H9 (cell line): ENCODE measurements around the gene ASTN1. TPM values are rescaled to one million over a fixed set of nuclear protein-coding genes. Genes with fewer than 3 reads are reported as not detected.

Source experiments
- DNase-seq: peaks from one replicate; pipeline ENCODE4 v3.0.0-alpha.2; 2017
- H2AFZ ChIP-seq: one replicate; pipeline ENCODE4 v1.6.1; 2013; ENCODE audit warnings: mild to moderate bottlenecking, low read length, control low read depth, moderate library complexity
- H2AK5ac ChIP-seq: 2 replicates; pipeline ENCODE4 v1.6.1; 2013; ENCODE audit warnings: low read length, control low read depth, mixed read lengths; ENCODE audit not compliant: insufficient read length
- H2BK120ac ChIP-seq: one replicate; pipeline ENCODE4 v1.6.1; 2013; ENCODE audit warnings: low read depth, mild to moderate bottlenecking, low read length, control low read depth, inconsistent platforms; ENCODE audit not compliant: poor library complexity, severe bottlenecking
- H2BK12ac ChIP-seq: 2 replicates; pipeline ENCODE4 v1.6.1; 2013; ENCODE audit warnings: low read length, control low read depth, mixed read lengths, low read depth; ENCODE audit not compliant: insufficient read length
- H2BK15ac ChIP-seq: 2 replicates; pipeline ENCODE4 v1.6.1; 2013; ENCODE audit warnings: low read depth, low read length, control low read depth
- H2BK20ac ChIP-seq: one replicate; pipeline ENCODE4 v1.6.1; 2013; ENCODE audit warnings: low read depth, mild to moderate bottlenecking, low read length, control low read depth, inconsistent platforms; ENCODE audit not compliant: poor library complexity, severe bottlenecking
- H2BK5ac ChIP-seq: 2 replicates; pipeline ENCODE4 v1.6.1; 2013; ENCODE audit warnings: low read length, control low read depth, mixed read lengths; ENCODE audit not compliant: insufficient read length
- H3K14ac ChIP-seq: 2 replicates; pipeline ENCODE4 v1.6.1; 2013; ENCODE audit warnings: low read length, control low read depth; ENCODE audit not compliant: insufficient read depth
- H3K18ac ChIP-seq: 2 replicates; pipeline ENCODE4 v1.6.1; 2013; ENCODE audit warnings: low read depth, mild to moderate bottlenecking, mixed read lengths, low read length, control low read depth; ENCODE audit not compliant: insufficient read length
- H3K23ac ChIP-seq: 2 replicates; pipeline ENCODE4 v1.6.1; 2013; ENCODE audit warnings: low read length, control low read depth, mixed read lengths, low read depth; ENCODE audit not compliant: insufficient read length
- H3K23me2 ChIP-seq: 2 replicates; pipeline ENCODE4 v1.6.1; 2013; ENCODE audit warnings: low read depth, mild to moderate bottlenecking, mixed read lengths, low read length, control low read depth; ENCODE audit not compliant: insufficient read length, poor library complexity, severe bottlenecking
- H3K27ac ChIP-seq: 2 replicates; pipeline ENCODE4 v1.5.1; 2013; ENCODE audit warnings: low read length, control low read depth, mixed read lengths, low read depth; ENCODE audit not compliant: insufficient read length
- H3K27me3 ChIP-seq: 2 replicates; pipeline ENCODE4 v1.6.1; 2013; ENCODE audit warnings: low read length, control low read depth, inconsistent platforms; ENCODE audit not compliant: insufficient read depth
- H3K4ac ChIP-seq: 2 replicates; pipeline ENCODE4 v1.6.1; 2013; ENCODE audit warnings: low read depth, mild to moderate bottlenecking, control low read depth, inconsistent platforms, low read length, moderate library complexity
- H3K4me1 ChIP-seq: 2 replicates; pipeline ENCODE4 v1.6.1; 2013; ENCODE audit warnings: low read length, control low read depth, inconsistent platforms; ENCODE audit not compliant: insufficient read depth
- H3K4me2 ChIP-seq: 2 replicates; pipeline ENCODE4 v1.6.1; 2013; ENCODE audit warnings: low read length, control low read depth, mixed read lengths; ENCODE audit not compliant: insufficient read length, insufficient read depth
- H3K56ac ChIP-seq: 2 replicates; pipeline ENCODE4 v1.6.1; 2013; ENCODE audit warnings: low read depth, mild to moderate bottlenecking, mixed read lengths, low read length, control low read depth; ENCODE audit not compliant: insufficient read length
- H3K79me1 ChIP-seq: 2 replicates; pipeline ENCODE4 v1.6.1; 2013; ENCODE audit warnings: low read depth, mild to moderate bottlenecking, moderate library complexity, low read length, control low read depth, inconsistent platforms; ENCODE audit not compliant: insufficient read depth, poor library complexity, severe bottlenecking
- H3K79me2 ChIP-seq: 2 replicates; pipeline ENCODE4 v1.6.1; 2013; ENCODE audit warnings: low read length, control low read depth, inconsistent platforms; ENCODE audit not compliant: insufficient read depth
- H3K9ac ChIP-seq: 2 replicates; pipeline ENCODE4 v1.6.1; 2013; ENCODE audit warnings: low read length, control low read depth, mixed read lengths; ENCODE audit not compliant: insufficient read length; ENCODE audit errors: extremely low read depth
- H3K9me3 ChIP-seq: one replicate; pipeline ENCODE4 v1.6.1; 2013; ENCODE audit warnings: low read depth, low read length, inconsistent platforms; ENCODE audit not compliant: control insufficient read depth
- H3T11ph ChIP-seq: one replicate; pipeline ENCODE4 v1.6.1; 2013; ENCODE audit warnings: mild to moderate bottlenecking, low read length, control low read depth, inconsistent platforms
- H4K20me1 ChIP-seq: one replicate; pipeline ENCODE4 v1.6.1; 2013; ENCODE audit not compliant: control insufficient read depth, insufficient read length, insufficient read depth
- H4K5ac ChIP-seq: 2 replicates; pipeline ENCODE4 v1.6.1; 2013; ENCODE audit warnings: low read depth, mild to moderate bottlenecking, mixed read lengths, low read length, control low read depth; ENCODE audit not compliant: insufficient read length
- H4K8ac ChIP-seq: replicated peaks from 2 replicates; pipeline ENCODE4 v1.6.1; 2013; ENCODE audit warnings: low read length, control low read depth, mixed read lengths, low read depth; ENCODE audit not compliant: insufficient read length
- H4K91ac ChIP-seq: 2 replicates; pipeline ENCODE4 v1.6.1; 2013; ENCODE audit warnings: low read depth, mild to moderate bottlenecking, moderate library complexity, mixed read lengths, low read length, control low read depth; ENCODE audit not compliant: insufficient read length
- H3K27ac Mint-ChIP-seq, 3 experiments: 2 replicates in 2 of 3; 3 replicates in 1 of 3; pipeline ENCODE4 v1.8.0; 2020 to 2021; ENCODE audit warnings: mixed read lengths in 3 of 3, mild to moderate bottlenecking in 1 of 3, moderate library complexity in 1 of 3
- H3K27me3 Mint-ChIP-seq: 2 replicates; pipeline ENCODE4 v1.8.0; 2021; ENCODE audit warnings: low read depth, mild to moderate bottlenecking, moderate library complexity, mixed read lengths
- H3K36me3 Mint-ChIP-seq, 3 experiments: 2 replicates in 2 of 3; 3 replicates in 1 of 3; pipeline ENCODE4 v1.8.0; 2020 to 2021; ENCODE audit warnings: low read depth in 3 of 3, mixed read lengths in 3 of 3; ENCODE audit not compliant: insufficient read depth in 1 of 3
- H3K4me1 Mint-ChIP-seq, 2 experiments: 2 replicates each; pipeline ENCODE4 v1.8.0; 2020; ENCODE audit warnings: mixed read lengths in 2 of 2
- H3K4me3 Mint-ChIP-seq, 2 experiments: 2 replicates in 1 of 2; 3 replicates in 1 of 2; pipeline ENCODE4 v1.8.0; 2020 to 2021; ENCODE audit warnings: mild to moderate bottlenecking in 2 of 2, mixed read lengths in 2 of 2, moderate library complexity in 1 of 2
- H3K9me3 Mint-ChIP-seq, 2 experiments: 2 replicates in 1 of 2; 3 replicates in 1 of 2; pipeline ENCODE4 v1.8.0; 2020; ENCODE audit warnings: mild to moderate bottlenecking in 2 of 2, mixed read lengths in 2 of 2, moderate library complexity in 1 of 2
- CTCF ChIP-seq: fragments of 200-600 bp; sonication (generic); conservative IDR thresholded peaks from 3 replicates; pipeline ENCODE4 v1.8.0; 2021; ENCODE audit warnings: antibody characterized with exemption, mild to moderate bottlenecking
- WGBS: extraction: QIAGEN DNeasy Blood & Tissue Kit; methylation state at CpG from one replicate; pipeline ENCODE4 v1.1.7; 2013; ENCODE audit warnings: missing lambda C conversion rate, low lambda C conversion rate, mixed read lengths; ENCODE audit not compliant: insufficient read length; ENCODE audit errors: extremely low coverage; 5-methylcytosine and 5-hydroxymethylcytosine counted together
- total RNA-seq: library from RNA; stranded (reverse); gene quantifications from 2 replicates; pipeline ENCODE4 v1.2.1, GENCODE V29; 2021

The ASTN1 gene
- total RNA-seq, 1 experiment from 2014 or later: 0.98 TPM

- H3K36me3 Mint-ChIP-seq: peaks cover 0 to 2% (median 0%) of the 10 kb centered on the region in 3 experiments; a peak in 3 of 7 replicates
- Histone ChIP-seq H3K79me1 (no peaks in the 10 kb centered on the region), H2BK20ac (no peak overlapping the region), H4K5ac (no peak overlapping the region), H3K4me1 (no peaks in the 10 kb centered on the region), H3K14ac (no peak overlapping the region), H2AFZ (no peak overlapping the region), H3K4ac (no peak overlapping the region), H3K4me2 (no peak overlapping the region), H3K27ac (no peak overlapping the region), H3K23me2 (no peaks in the 10 kb centered on the region), H2AK5ac (no peak overlapping the region), H4K20me1 (no peaks in the 10 kb centered on the region), H4K8ac (no peak overlapping the region), H3T11ph (no peak overlapping the region), H3K79me2 (no peaks in the 10 kb centered on the region), H2BK120ac (no peak overlapping the region), H3K27me3 (no peaks in the 10 kb centered on the region), H3K56ac (no peak overlapping the region), H4K91ac (no peak overlapping the region), H2BK5ac (no peak overlapping the region), H2BK12ac (no peak overlapping the region), H3K9ac (no peak overlapping the region), H3K23ac (no peak overlapping the region), H3K18ac (no peak overlapping the region), H2BK15ac (no peak overlapping the region), H3K9me3 (no peaks in the 10 kb centered on the region)
- no peaks in the 10 kb centered on the region for H3K9me3 Mint-ChIP-seq
- H3K4me1 Mint-ChIP-seq: peaks cover 10 to 11% of the 10 kb centered on the region in 2 experiments
- WGBS: no CpG with 5 or more reads among the region's 9 CpGs
- H3K27ac Mint-ChIP-seq: no peak overlapping the region
- DNase-seq: no peak
- TF ChIP-seq CTCF: no peak
- H3K4me3 Mint-ChIP-seq: no peak overlapping the region
- no peaks in the 10 kb centered on the region for H3K27me3 Mint-ChIP-seq
Measured at GRCh38 chr1:176864211-176864610, 300.3 kb downstream of the ASTN1 start.
